ENCODE measurements around the gene CDK8.

DNA sequence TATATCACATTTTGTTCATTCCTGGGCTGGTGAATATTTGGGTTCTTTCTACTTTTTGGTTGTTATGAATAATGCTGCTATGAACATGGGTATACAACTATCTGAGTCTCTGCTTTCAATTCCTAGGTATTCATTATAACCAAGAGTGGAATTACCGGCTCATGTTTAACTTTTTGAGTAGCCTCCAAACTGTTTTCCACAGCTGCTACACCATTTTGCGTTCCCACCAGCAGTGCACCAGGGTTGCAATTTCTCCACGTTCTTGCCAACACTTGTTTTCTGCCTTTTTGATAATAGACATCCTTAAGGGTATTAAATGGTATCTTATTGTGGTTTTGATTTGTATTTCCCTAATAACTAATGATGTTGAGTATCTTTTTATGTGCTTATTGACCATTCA is 16.8 kb downstream of the CDK8 start:
- TF ChIP-seq, protein P1, sequence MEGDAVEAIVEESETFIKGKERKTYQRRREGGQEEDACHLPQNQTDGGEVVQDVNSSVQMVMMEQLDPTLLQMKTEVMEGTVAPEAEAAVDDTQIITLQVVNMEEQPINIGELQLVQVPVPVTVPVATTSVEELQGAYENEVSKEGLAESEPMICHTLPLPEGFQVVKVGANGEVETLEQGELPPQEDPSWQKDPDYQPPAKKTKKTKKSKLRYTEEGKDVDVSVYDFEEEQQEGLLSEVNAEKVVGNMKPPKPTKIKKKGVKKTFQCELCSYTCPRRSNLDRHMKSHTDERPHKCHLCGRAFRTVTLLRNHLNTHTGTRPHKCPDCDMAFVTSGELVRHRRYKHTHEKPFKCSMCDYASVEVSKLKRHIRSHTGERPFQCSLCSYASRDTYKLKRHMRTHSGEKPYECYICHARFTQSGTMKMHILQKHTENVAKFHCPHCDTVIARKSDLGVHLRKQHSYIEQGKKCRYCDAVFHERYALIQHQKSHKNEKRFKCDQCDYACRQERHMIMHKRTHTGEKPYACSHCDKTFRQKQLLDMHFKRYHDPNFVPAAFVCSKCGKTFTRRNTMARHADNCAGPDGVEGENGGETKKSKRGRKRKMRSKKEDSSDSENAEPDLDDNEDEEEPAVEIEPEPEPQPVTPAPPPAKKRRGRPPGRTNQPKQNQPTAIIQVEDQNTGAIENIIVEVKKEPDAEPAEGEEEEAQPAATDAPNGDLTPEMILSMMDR (IDR thresholded peaks at IDR 0.05): no peak
- TF ChIP-seq POLR2AphosphoS5 (IDR thresholded peaks at IDR 0.05; ENCODE audit: insufficient read depth in 1 of 2, low read depth in 1 of 2) (no peak), POLR2A (IDR thresholded peaks at IDR 0.05) (no peak)

Measured in vagina (tissue), 2 donors.